ENCODE measurements around the gene PDE10A.

Gene PDE10A

DNA sequence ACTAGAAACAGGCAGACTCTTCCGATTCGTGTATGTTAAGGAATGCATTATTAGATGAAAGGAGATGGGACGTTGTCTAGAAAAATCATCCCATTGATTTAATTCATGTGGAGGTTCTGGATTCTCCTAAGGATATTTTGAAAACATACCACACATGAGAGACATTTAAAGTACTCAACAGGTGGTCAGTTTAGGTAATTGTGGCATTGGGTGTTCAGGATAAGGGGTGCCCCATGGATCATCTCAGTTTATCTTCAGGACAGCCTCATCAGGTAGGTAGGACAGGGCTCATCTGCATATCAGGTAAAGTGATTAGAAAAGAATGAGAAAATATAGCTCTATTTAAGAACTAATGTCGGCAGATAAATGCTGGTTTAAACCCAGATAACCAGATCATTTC is 15.9 kb upstream of the PDE10A start:
- no peak for DNase-seq (ENCODE audit: low read depth)
- TF ChIP-seq, protein P1, sequence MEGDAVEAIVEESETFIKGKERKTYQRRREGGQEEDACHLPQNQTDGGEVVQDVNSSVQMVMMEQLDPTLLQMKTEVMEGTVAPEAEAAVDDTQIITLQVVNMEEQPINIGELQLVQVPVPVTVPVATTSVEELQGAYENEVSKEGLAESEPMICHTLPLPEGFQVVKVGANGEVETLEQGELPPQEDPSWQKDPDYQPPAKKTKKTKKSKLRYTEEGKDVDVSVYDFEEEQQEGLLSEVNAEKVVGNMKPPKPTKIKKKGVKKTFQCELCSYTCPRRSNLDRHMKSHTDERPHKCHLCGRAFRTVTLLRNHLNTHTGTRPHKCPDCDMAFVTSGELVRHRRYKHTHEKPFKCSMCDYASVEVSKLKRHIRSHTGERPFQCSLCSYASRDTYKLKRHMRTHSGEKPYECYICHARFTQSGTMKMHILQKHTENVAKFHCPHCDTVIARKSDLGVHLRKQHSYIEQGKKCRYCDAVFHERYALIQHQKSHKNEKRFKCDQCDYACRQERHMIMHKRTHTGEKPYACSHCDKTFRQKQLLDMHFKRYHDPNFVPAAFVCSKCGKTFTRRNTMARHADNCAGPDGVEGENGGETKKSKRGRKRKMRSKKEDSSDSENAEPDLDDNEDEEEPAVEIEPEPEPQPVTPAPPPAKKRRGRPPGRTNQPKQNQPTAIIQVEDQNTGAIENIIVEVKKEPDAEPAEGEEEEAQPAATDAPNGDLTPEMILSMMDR (conservative IDR thresholded peaks at IDR 0.05; ENCODE audit: low read length), result no peak
- no peak overlapping the region for H3K4me3 ChIP-seq (ENCODE audit: low read length)

DNA sequence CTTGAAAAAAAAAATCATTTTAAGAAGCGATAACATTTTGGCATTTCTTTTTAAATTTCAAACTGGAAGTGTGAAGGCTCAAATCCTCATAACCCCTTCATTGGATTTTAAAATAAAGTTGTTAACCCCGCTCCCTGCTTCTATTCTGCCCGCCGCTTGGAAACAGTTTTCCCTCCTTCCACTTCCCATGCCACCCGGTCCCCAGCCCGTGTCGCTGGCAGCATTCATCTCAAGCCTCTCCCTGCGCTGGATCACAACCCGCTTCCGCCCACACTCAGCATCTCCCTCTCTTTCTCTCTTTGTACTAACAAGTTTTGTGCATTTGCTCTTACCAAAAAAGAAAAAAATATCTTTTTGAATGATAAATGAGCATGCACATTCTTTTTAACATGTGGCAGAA is 15.4 kb upstream of the PDE10A start:
- no peak overlapping the region for H3K4me3 ChIP-seq (ENCODE audit: low read length)
- no peak for DNase-seq (ENCODE audit: low read depth)
- TF ChIP-seq, protein P1 (conservative IDR thresholded peaks at IDR 0.05; ENCODE audit: low read length), result no peak

DNA sequence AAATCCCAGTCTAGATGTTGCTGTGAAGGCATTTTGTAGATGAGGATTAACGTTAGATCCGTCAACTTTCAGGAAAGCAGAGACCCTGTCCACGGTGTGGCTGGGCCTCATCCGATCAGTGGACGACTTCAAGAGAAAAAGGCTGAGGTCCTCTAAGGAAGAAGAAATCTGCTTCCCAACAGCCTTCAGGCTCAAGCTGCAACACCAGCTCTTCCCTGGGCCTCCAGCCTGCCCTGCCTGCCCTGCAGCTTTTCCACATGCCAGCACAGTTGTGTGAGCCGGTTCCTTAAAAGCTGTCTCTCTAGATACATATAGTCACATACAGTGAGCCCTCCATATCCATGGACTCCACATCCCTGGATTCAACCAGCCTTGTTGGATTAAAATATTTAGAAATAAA is 14.1 kb upstream of the PDE10A start:
- TF ChIP-seq, protein P1 (conservative IDR thresholded peaks at IDR 0.05; ENCODE audit: low read length), result no peak
- no peak overlapping the region for H3K4me3 ChIP-seq (ENCODE audit: low read length)
- DNase-seq (ENCODE audit: low read depth), result no peak

DNA sequence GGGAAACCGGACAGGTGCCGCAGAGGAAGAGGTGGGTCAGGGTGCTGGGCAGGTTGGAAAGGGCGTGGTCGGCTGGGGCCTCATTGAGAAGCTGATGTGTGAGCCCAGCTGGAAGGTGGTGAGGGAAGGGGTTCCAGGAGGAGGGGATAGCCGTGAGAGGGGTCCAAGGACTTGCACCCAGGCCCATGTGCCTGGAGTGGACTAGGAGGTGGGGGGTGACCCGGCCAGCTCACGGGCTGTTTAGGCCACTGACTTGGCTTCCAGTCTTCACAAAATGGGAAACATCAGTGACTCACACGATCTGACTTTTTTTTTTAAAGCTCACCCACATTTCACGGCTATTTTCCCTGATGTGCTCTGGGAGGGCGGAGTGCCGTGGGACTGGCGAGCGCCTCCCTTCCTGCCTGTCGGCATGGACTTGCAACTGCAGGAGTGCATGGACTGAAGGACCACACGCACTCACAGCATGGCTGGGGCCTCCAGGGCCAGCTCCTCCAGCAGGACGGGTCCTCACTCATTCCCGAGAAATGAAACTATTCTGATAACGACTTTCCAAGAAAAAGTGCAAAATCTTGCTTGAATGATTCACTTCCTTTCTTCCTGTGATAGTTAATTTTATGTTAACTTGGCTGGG is 13.5 kb upstream of the PDE10A start:
- TF ChIP-seq, protein P1 (conservative IDR thresholded peaks at IDR 0.05; ENCODE audit: low read length), result no peak
- DNase-seq (ENCODE audit: low read depth), result peak; percentile 8
- no peak overlapping the region for H3K4me3 ChIP-seq (ENCODE audit: low read length)

DNA sequence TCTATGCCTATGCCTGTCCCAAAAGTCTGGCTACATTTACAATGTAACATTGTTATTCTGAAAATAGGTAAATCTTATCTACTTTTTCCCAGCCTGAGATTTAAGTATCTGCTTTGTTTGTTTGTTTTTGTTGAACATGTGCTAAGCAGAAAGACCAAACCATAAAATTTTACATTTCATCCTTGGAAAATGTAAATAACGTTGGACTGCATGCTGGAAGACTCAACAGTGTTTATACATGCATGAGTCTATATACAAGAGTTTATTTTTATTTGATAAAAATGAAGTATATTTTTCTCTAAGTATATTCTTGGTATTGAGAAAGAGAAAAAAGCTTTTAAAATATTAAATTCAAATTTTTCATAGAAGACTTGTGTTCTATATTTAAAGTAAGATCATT is 12.1 kb upstream of the PDE10A start:
- H3K4me3 ChIP-seq (ENCODE audit: low read length), result no peak overlapping the region

DNA sequence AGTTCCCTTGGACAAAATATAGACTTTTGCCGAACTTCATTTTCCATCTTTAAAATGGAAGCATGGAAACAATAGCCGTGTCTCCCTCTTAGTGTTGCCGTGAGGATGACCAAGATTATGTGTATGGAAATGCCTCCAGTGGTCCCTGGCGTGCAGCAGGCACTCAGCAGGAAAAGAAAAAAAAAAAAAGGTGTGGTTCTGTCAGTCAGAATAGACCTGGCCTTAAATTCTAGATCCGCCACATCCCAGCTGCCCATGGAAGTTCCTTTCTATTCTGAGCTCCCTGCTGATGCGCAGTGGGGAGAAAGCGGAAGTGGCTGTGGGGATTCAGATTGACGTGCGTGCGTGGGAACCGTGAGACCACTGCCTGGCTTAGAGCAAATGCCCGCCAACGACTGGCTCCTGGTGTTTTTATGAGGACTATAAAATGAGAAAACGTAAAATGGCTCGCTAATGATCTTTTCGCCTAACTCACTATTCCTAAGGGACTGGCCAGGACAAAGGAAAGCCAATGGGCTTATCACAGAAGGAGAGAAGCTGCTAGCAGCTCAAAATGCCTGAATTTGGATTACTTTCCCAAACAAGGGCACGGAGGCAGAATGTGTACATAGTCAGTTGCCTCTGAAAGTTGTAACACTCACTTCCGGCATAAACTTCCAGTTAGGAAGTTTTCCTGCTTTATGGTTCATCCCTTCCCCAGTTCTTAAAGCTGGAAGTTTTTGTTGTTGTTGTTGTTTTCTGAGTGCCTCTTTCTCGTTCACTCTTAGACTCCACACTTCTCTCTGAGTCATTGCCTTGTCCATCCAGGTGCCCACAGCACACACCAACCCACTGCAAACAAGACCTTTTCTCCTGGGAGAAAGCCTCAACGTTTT is 11.4 kb upstream of the PDE10A start:
- no peak overlapping the region for H3K4me3 ChIP-seq (ENCODE audit: low read length)
- DNase-seq (ENCODE audit: low read depth), result no peak
- TF ChIP-seq, protein P1 (conservative IDR thresholded peaks at IDR 0.05; ENCODE audit: low read length), result no peak

More for the DNA sequence above, 12.1 kb upstream of the PDE10A start:
- DNase-seq (ENCODE audit: low read depth), result no peak
- TF ChIP-seq, protein P1 (conservative IDR thresholded peaks at IDR 0.05; ENCODE audit: low read length), result no peak
